ENCODE measurements around the gene TMX2.
"Not testable (repeated sequence)": the region's sequence is repeated elsewhere in the genome, so short reads cannot be mapped to it uniquely, and the experiment has no call there.

The TMX2 gene

DNA sequence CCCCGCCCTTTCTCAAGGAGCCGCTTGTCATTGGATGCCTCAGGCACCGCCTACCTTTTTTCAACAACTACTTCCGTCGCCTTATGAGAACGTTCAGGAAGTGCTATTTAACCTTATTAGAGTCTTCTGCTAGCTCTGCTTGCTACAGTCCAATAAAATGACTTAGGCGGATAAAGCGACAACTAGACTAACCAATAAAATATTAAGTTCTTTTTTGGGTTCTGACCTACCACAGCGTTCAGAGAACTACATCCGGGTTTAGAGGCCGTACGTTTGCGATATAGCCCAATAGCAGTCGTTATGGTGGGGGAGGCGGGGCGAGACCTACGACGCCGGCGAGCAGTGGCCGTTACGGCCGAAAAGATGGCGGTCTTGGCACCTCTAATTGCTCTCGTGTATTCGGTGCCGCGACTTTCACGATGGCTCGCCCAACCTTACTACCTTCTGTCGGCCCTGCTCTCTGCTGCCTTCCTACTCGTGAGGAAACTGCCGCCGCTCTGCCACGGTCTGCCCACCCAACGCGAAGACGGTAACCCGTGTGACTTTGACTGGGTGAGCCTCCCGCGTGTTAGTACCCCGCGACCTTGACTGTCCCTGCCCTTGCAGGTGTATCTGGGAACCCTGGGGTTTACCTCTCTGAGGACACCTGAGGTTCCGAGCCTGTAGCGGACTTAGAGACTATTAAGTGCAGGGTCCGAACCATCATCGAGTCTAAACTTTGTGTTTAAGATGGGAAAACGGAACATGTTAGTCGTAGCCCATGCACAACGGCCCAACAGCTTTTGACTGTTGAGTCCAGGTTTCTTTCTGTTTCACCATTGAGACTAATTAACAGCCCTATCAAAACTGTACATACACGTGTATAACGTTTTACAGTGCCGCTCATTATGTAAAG, at the start of gene TMX2:
Gene TMX2, plus strand, starts transcription at position 338 of the 895 bp plus-strand sequence. Its CDS starts 26 bp downstream, at position 364.
- peak; percentile 100 for DNase-seq

GRCh38 chr11:57662893-57663292, 49.5 kb upstream of the TMX2 start:
- no peak for DNase-seq

- no peak for DNase-seq
These were observed 48.4 kb upstream of the TMX2 start for GRCh38 chr11:57663975-57664374.

- peak; percentile 99 for DNase-seq
These were observed 45.2 kb upstream of the TMX2 start for GRCh38 chr11:57667117-57667735.

DNA sequence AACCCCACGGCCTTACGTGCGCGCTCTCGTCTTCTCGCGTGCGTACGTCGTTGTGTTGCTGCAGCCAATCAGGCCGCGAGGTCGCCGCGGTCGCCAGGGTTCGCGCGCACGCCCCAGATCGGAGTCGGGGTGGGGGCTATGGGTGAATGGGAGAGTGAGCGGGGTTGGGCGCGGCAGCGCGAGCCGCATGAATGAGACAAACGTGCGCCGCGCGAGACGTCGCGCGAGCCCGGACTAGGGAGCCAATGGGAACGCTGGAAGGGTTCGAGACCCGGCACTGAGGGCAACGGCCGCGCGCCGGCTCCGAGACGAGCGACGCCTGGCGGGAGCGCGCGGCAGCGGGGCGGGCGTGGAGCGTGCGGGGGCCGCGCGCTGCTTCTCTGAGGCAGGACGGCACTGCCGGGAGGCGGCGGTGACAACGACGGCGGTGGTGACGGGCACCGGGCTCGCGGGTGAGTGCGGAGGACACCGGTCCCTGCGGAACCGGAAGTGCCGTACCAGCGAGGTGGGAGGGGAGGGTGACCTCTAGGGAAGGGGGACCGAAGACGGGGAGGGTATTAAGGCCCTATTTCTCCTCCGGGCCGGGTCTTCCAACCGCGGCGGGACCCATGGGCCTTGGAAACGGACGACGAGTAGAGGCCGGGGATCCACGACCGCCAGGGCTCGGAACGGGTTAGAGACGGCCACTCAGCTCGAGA, 44.5 kb upstream of the TMX2 start, which contains the start of gene ZDHHC5:
Gene ZDHHC5, plus strand, starts transcription at position 379 of the 698 bp plus-strand sequence. CDS start 4,977 bp downstream, outside the sequence.
- peak; percentile 99 for DNase-seq

- peak in 1 of 2 experiments; percentile 55 for DNase-seq
These were observed 44.0 kb upstream of the TMX2 start for GRCh38 chr11:57668434-57668782.

- DNase-seq, result no peak
These were observed 38.1 kb upstream of the TMX2 start for GRCh38 chr11:57674251-57674650.

DNA sequence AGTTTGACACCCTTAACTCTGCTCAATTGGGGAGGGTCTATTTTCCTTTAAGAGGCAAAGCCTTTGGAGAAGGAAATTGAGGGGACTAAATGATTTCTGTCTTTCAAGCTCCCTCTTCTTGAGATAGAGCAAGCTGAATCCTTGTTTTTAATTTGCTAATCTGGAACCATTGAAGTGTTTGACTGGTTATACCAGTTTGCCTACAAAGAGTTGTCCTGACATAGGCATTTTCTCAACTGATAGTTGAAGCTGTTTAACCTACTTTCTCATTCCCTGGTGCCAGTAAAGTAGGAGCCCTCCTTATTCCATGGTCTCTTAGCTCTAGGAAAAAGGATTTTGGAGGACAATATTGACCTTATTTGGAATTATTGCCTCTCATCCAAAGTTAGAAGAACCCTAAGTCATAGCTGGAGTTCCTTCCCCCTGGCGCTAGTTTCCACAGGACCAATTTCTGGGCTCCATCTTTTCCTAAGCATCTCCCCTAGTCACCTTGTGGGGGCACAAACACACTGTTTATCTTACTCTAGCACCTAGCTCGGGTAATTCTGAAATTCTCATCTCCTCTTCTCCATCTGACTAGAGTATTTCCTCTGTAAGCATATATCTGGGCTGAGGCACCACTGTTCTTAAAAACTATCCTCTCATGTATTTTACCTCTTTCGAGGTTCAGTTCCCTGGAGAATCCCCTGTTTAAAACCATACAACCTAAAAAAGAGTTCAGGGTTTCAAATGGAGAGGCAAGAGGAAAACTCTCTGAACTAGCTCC, 37.0 kb upstream of the TMX2 start:
- DNase-seq, result no peak

- no peak for DNase-seq
These were observed 33.0 kb upstream of the TMX2 start for GRCh38 chr11:57679396-57679795.

DNA sequence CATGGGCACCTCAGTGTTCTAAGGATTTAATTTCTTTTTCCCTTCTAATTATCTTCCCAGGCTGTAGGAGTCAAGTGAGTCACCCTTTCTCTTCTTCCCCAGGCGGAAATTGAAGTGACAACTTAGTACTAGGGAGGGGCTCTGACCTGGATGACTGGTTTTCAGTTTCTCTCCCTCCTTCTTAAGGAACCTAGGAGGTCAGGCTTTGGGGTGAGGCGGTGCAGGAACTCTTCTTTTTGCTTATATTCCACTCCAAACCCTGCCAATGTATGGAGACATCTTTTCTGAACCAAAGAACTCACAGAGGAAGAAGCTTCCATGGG, 31.9 kb upstream of the TMX2 start:
- DNase-seq, result no peak

DNA sequence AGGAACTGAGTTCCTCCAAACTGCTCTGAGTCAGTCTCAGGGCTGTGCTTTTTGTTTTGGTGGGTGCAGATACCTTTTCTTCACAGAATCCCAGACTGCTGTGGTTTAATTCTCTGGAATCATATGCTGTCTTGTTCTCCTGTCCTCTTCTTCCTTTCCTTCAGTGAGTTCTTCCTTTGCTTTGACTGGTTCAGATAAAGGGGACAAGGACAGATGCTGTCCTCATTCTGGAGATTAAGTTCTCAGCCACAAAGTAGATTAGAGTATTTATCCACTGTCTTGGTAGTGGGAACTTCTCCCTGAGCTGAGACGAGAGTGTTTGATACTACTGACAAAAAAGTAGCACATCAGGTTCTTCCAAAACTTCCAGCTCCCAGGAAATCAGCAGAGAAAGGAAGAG, 31.2 kb upstream of the TMX2 start:
- DNase-seq, result no peak

DNA sequence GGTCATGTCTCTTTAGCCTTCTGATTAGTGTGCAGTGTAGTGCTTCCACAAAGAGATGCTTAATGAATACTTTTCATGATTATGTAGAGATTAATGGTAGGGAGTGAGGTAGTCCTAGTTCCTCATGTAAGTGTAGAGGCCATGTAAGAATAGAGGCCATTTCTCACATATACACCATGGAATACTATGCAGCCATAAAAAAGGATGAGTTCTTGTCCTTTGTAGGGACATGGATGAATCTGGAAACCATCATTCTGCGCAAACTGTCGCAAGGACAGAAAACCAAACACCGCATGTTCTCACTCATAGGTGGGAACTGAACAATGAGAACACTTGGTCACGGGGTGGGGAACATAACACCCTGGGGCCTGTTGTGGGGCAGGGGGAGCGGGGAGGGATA, 21.9 kb upstream of the TMX2 start:
- DNase-seq, result not testable (repeated sequence)

GRCh38 chr11:57698843-57699365, 13.5 kb upstream of the TMX2 start:
- DNase-seq, result no peak

GRCh38 chr11:57699813-57700212, 12.6 kb upstream of the TMX2 start:
- no peak for DNase-seq

DNA sequence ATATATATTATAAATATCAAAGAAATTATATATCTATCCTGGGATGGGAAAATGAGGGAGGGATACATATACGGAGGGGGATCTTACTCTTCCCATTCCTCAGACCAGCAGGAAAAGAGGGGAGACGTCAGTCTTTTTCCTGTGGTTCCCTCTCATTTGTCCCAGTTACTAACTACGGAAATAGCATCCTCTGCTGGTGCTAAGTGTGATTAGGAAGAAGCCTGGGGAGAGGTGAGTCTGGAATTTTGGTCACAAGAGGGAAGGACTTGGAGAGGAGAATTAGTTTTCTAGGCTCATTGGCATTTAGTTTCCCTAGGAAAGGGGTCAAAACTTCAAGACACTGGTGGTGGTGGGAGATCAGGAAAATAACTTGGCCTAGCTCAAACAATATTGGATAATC, 12.0 kb upstream of the TMX2 start:
- DNase-seq, result no peak

GRCh38 chr11:57703341-57703740, 9.1 kb upstream of the TMX2 start:
- no peak for DNase-seq

DNA sequence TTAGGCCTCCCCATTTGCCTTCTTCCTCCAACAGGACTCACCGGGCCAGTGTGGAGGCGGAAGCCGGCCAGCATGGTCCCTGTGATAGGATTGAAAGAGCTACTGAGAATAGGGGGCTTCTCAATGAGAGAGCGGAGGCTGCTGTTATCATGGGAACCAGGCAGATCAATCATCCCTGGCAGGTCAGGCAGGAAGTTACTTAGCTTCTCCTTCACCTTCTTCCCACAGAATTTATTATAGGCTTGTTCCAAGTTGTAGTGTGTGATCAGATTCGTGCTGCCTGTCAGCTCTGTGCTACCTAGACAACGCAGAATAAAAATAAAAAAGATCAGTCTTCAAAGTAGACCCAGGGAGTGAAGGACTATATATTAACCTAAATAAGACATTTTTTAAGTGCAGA, 7.5 kb upstream of the TMX2 start:
- DNase-seq, result no peak

GRCh38 chr11:57705432-57705831, 7.0 kb upstream of the TMX2 start:
- not testable (repeated sequence) for DNase-seq

DNA sequence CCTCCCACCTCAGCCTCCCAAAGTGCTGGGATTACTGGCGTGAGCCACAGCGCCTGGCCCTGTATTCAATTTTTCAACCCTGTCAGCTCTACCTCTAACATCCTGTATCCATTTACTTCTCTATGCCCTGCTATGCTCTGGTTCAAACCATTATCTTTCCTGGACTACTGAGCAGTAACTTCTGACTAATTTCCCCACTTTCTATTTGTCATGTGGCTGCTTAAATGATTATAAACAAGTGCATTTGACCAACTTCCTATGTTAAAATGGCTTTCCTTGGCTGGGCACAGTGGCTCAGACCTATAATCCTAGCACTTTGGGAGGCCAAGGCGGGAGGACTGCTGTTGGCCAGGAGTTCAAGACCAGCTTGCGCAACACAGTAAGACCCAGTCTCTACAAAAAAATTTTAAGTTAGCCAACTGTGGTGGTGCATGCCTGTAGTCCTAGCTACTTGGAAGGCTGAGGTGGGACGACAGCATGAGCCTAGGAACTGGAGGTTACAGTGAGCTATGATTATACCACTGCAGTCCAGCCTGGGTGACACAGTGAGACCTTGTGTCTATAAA, 2.5 kb upstream of the TMX2 start:
- DNase-seq, result no peak

- peak; percentile 94 to 96 for DNase-seq
These were observed 758 bp upstream of the TMX2 start, which contains the start of gene MED19 for GRCh38 chr11:57711414-57712255. Gene MED19, minus strand, starts transcription at chr11:57712215. Its CDS starts 36 bp downstream, at chr11:57712179.

- DNase-seq, result no peak
These were observed 1.4 kb downstream of the TMX2 start for GRCh38 chr11:57713835-57714234.
